K562 (cell line): ENCODE measurements around the gene FDPS. TPM values are rescaled to one million over a fixed set of nuclear protein-coding genes. Genes with fewer than 3 reads are reported as not detected.

ENCODE experiments used
- DACH1 ChIP-seq: fragments of 450-650 bp; IDR thresholded peaks from 2 replicates; pipeline ENCODE4 v1.6.1; 2018; ENCODE audit not compliant: partially characterized antibody
- GABPA ChIP-seq: fragments of 200-800 bp; sonication (Bioruptor generic); conservative IDR thresholded peaks from 2 replicates; pipeline ENCODE4 v1.6.1; 2016; ENCODE audit warnings: low read depth, missing genetic modification characterization, missing compliant biosample characterization
- GTF3C2 ChIP-seq: IDR thresholded peaks from 3 replicates; pipeline ENCODE4 v1.6.1; 2011; ENCODE audit warnings: borderline replicate concordance, mild to moderate bottlenecking, moderate library complexity; ENCODE audit not compliant: insufficient read length; ENCODE audit errors: extremely low read depth
- ILK ChIP-seq: fragments of 450-650 bp; IDR thresholded peaks from 2 replicates; pipeline ENCODE4 v1.6.1; 2016; ENCODE audit warnings: missing genetic modification characterization, low read depth, mild to moderate bottlenecking, missing compliant biosample characterization, moderate library complexity, borderline replicate concordance
- NEUROD1 ChIP-seq: fragments of 150-350 bp; IDR thresholded peaks from 2 replicates; pipeline ENCODE4 v1.6.1; 2014; ENCODE audit warnings: borderline replicate concordance, low read length, low read depth; ENCODE audit not compliant: partially characterized antibody
- NFYB ChIP-seq: IDR thresholded peaks from 2 replicates; pipeline ENCODE4 v1.6.1; 2011; ENCODE audit warnings: mild to moderate bottlenecking, moderate library complexity; ENCODE audit not compliant: insufficient read length; ENCODE audit errors: extremely low read depth
- RFX5 ChIP-seq: IDR thresholded peaks from 2 replicates; pipeline ENCODE4 v1.6.1; 2011; ENCODE audit warnings: low read depth, mild to moderate bottlenecking, improper control_type of control experiment, low read length
- SAFB2 ChIP-seq: fragments of 200-400 bp; formaldehyde crosslinking; IDR thresholded peaks from 2 replicates; pipeline ENCODE4 v1.6.1; 2018; ENCODE audit warnings: borderline replicate concordance, low read length, low read depth, moderate library complexity; ENCODE audit not compliant: severe bottlenecking
- SMARCC2 ChIP-seq: fragments of 450-650 bp; IDR thresholded peaks from 2 replicates; pipeline ENCODE4 v1.6.1; 2017; ENCODE audit warnings: antibody characterized with exemption, moderate library complexity, mild to moderate bottlenecking, low read depth
- STAT5A ChIP-seq: IDR thresholded peaks from 2 replicates; pipeline ENCODE4 v1.6.1; 2012; ENCODE audit warnings: low read length, inconsistent platforms, borderline replicate concordance
- TAL1 ChIP-seq: fragments of 450-650 bp; IDR thresholded peaks from 2 replicates; pipeline ENCODE4 v1.6.1; 2016; ENCODE audit warnings: mild to moderate bottlenecking
- TFAM ChIP-seq: fragments of 250-450 bp; sonication (Bioruptor Pico); conservative IDR thresholded peaks from 2 replicates; pipeline ENCODE4 v1.5.0; 2021; ENCODE audit warnings: mild to moderate bottlenecking, moderate library complexity
- ZFP36 ChIP-seq: fragments of 150-350 bp; IDR thresholded peaks from 2 replicates; pipeline ENCODE4 v1.6.1; 2018; ENCODE audit warnings: low read length, low read depth; ENCODE audit not compliant: partially characterized antibody
- ZNF280B ChIP-seq: fragments of 250-450 bp; sonication (Bioruptor Pico); IDR thresholded peaks from 2 replicates; pipeline ENCODE4 v1.5.1; 2021; ENCODE audit warnings: mild to moderate bottlenecking
- ZNF347 ChIP-seq: fragments of 450-650 bp; formaldehyde crosslinking; IDR thresholded peaks from 2 replicates; pipeline ENCODE4 v1.4.0; 2020; ENCODE audit warnings: low read depth, mild to moderate bottlenecking, moderate library complexity
- ZNF41 ChIP-seq: fragments of 250-450 bp; sonication (Bioruptor Pico); conservative IDR thresholded peaks from 2 replicates; pipeline ENCODE4 v1.4.0; 2020; ENCODE audit warnings: mild to moderate bottlenecking
- ZNF431 ChIP-seq: sonication (generic); formaldehyde crosslinking; IDR thresholded peaks from 2 replicates; pipeline ENCODE4 v1.8.0; 2022; ENCODE audit warnings: mild to moderate bottlenecking, missing genetic modification reagents
- ZNF592 ChIP-seq: fragments of 450-650 bp; IDR thresholded peaks from 2 replicates; pipeline ENCODE4 v1.6.1; 2017; ENCODE audit warnings: antibody characterized with exemption, mild to moderate bottlenecking
- ZNF696 ChIP-seq: fragments of 250-450 bp; sonication (Bioruptor Pico); conservative IDR thresholded peaks from 2 replicates; pipeline ENCODE4 v1.4.0; 2020; ENCODE audit warnings: mild to moderate bottlenecking, moderate library complexity
- polyA plus RNA-seq, 8 experiments: library from polyadenylated mRNA; depleted of rRNA in 4 of 8; stranded (reverse) in 5 of 8; unstranded in 3 of 8; fragments of >200 nt; fragmentation: Nextera tagmentation in 2 of 8; fragmentation: Illumina TruSeq in 1 of 8; extraction: Ambion mirVana in 2 of 8; extraction: Trizol in 1 of 8; gene quantifications; 2 replicates each; pipeline versions ENCODE4 v1.2.1 to v1.2.3, GENCODE V29; 2011 to 2014; ENCODE audit warnings: inconsistent platforms in 1 of 8, missing spikeins in 1 of 8
- total RNA-seq, 7 experiments: library from RNA; depleted of rRNA in 6 of 7; stranded (reverse); fragments of >200 nt in 6 of 7; fragmentation: Illumina TruSeq in 2 of 7; extraction: Trizol in 2 of 7; gene quantifications; 2 replicates each; pipeline versions ENCODE4 v1.2.1 to v1.2.3, GENCODE V29; 2011 to 2021; ENCODE audit warnings: low replicate concordance in 1 of 7

FDPS gene
- total and polyA plus RNA-seq, 9 of the 15 experiments (the other 6 are each of a cell fraction or from before 2014, with no cell fraction given) = 247 to 884 (median 360) TPM

- TF ChIP-seq GTF3C2 = no peak
- no peak for TF ChIP-seq TFAM (CRISPR knock-in tag)
- TF ChIP-seq ZNF592 = peak; percentile 100
- no peak for TF ChIP-seq ZNF431 (CRISPR knock-in tag)
- TF ChIP-seq ZNF696 (CRISPR knock-in tag) = peak; percentile 83
- 0 out of 2 replicates have a peak, but pooled peaks have one; percentile 28 for TF ChIP-seq GABPA (tag)
- TF ChIP-seq SAFB2 = no peak
- no peak for TF ChIP-seq RFX5
- no peak for TF ChIP-seq SMARCC2
- TF ChIP-seq STAT5A = no peak
- TF ChIP-seq ZNF41 = peak; percentile 96
- peak; percentile 93 for TF ChIP-seq ZNF347
- TF ChIP-seq NEUROD1 = no peak
- no peak for TF ChIP-seq ZFP36
- TF ChIP-seq DACH1 = no peak
- TF ChIP-seq NFYB = no peak
- TF ChIP-seq ILK = peak; percentile 87
- TF ChIP-seq TAL1 = no peak
- TF ChIP-seq ZNF280B (CRISPR knock-in tag) = no peak
These were observed 1.4 kb upstream of the FDPS start (continued) for GRCh38 chr1:155307247-155307740.
